Right kidney (tissue), 1 donor: ENCODE measurements around the gene NAE1.
A peak's percentile ranks its signal among the peaks of the same experiment; 100 is the strongest.

Experiments used
- DNase-seq: peaks from one replicate; pipeline ENCODE4 v3.0.0-alpha.2; 2016

Gene NAE1

DNA sequence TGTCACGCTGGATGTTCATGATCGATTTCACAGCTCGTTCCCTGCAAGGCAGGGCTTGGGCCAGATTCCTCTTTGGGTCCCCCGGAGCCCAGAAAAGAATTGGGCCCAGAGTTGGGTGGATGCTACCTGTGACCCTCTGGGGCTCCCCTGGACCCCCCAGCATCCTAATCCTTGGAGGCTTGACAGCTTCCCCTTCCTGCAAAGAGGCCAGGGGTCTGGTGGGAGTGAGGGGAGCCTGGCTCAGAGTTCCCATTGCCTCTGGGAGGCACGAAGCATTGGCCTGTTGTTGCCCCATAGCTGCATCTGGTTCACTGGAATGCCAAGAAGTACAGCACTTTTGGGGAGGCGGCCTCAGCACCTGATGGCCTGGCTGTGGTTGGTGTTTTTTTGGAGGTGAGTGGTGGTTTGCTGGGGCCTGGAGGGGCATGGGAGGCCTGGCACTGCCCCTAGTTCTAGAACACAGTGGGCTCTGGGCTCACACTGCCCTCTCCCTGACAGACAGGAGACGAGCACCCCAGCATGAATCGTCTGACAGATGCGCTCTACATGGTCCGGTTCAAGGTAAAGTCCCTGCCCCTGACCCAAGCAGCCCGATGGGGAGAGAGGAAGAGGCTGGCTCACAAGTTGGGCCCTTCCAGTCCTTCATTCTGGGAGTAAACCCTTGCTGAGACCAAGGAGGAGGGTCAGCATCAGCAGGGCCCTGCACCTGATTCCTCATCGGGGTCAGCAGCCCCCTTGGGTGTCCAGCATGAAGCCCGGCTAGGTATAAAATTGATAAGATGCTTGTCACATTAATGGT lies 20.6 kb upstream of the NAE1 start:
- no peak for DNase-seq

- no peak for DNase-seq
Observed at GRCh38 chr16:66850115-66850815, 19.5 kb upstream of the NAE1 start.

DNA sequence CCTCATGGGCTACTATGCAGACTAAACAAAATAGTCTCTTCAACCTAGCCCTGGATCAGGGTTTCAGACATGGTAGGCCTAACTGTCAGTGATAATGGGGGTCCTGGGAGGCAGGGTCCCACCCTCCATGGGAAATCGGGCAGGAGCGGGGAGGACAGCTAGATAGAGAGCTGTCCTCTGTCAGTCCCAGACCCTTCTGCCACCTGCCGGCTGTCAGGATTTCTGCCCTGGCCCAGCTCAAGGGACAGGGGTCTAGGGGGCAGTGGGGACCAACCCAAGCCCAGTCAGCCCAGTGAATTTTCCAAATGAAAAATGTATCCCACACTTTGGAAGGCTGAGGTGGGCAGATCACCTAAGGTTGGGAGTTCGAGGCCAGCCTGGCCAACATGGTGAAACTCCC lies 18.8 kb upstream of the NAE1 start:
- no peak for DNase-seq

- no peak for DNase-seq
Observed at GRCh38 chr16:66849021-66849420, 18.2 kb upstream of the NAE1 start.

DNA sequence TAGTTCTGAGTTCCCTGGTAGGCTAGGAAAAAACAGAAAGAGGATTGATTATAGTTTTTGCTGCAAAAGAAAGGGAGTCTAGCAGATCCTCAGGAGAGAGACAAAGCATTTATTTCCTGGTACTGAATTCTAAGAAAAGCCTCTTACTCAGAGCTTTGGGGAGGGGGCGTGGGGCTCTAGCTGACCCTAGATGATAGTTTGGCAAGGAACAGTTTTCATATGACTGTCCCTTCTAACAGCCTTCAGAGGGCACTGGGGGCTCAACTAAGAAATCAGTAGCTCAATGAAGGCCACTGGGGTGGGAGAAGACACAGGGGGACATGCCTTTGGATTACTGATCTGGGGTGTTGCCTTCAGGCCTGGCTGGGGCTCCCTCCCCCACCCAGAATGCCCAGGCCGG lies 17.4 kb upstream of the NAE1 start:
- no peak for DNase-seq

GRCh38 chr16:66847533-66848067 lies 16.8 kb upstream of the NAE1 start:
- no peak for DNase-seq

- no peak for DNase-seq
Observed at GRCh38 chr16:66846831-66847230, 16.1 kb upstream of the NAE1 start.

- DNase-seq: no peak
Observed at GRCh38 chr16:66846266-66846665, 15.5 kb upstream of the NAE1 start.

DNA sequence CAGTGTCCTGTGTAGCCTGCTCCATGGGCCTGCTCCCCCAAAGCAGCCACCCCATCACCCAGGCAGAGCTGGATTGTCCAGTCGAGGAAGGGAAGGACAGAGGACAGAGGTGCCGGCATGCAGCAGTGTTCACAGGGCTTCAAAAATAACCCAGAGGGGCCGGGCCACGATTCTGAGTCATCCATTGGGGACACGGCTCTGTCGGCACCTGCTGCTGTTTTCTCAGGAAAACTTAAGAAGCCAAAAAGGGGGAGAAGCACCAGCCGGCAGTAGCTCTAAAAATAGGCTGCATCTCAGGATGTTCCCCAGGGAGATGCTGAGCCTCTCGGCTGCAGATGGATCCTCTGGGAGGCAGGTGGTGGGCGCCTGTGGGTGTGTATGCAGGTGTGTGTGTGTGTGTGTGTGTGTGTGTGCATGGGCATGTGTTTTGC lies 15.0 kb upstream of the NAE1 start:
- no peak for DNase-seq

- DNase-seq: no peak
Observed at GRCh38 chr16:66845080-66845410, 14.3 kb upstream of the NAE1 start.

DNA sequence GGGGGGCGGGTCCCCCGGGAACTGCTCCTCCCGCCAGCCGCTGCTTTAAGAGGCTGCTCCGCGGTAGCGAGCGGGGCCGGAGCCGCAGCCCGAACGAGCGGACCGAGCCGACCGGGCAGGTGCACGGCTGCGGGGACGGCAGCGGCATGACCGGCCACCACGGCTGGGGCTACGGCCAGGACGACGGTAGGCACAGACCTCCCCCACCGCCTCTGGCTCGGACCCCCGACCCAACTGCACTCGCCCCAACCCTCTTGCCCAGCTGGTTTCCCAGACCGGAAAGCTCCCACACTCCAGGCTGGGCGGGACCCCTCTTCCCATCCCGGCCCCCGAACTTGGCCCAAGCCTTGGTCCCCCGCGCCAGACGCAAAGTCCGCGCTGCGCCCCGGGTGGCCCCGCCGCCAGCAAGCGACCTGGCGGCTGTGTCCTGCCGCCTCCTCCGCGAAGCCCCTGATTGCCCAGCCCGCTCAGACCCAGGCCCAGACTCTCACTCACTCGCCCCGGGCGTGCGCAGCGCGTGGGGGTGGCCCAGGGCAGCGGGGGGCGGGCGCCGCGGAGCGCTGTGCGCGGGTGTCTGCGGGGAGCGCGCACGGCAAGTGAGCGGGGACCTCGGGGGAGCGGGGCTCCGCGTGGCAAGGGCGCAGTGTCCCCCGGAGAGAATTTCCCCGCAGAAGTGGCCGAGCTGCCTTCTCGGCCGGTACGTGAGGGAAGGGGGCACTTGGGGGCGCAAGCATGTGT lies 13.7 kb upstream of the NAE1 start, which contains the start of gene CA7:
TSS of gene CA7 (plus strand) at position 73 of the 738 bp plus-strand sequence. CDS start at position 147, 74 bp downstream.
- peak; percentile 46 for DNase-seq

DNA sequence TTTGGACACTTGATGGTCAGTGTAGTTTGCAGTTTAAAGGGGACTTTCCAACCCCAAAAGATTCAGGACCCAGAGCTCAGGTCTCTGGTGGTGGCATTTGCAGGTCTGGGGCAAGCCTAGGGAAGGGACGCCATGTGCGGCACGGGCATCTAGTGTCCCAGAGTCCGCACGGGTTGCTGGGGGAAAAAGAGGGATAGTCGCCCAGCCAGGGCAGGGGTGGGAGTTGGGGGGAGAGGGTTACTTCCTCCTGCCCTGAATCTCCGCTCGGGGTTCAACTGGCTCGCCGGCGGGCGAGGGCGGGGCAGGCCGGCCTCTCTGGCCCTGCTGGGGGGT lies 13.2 kb upstream of the NAE1 start:
- no peak for DNase-seq

GRCh38 chr16:66843191-66843590 lies 12.4 kb upstream of the NAE1 start:
- DNase-seq: no peak

DNA sequence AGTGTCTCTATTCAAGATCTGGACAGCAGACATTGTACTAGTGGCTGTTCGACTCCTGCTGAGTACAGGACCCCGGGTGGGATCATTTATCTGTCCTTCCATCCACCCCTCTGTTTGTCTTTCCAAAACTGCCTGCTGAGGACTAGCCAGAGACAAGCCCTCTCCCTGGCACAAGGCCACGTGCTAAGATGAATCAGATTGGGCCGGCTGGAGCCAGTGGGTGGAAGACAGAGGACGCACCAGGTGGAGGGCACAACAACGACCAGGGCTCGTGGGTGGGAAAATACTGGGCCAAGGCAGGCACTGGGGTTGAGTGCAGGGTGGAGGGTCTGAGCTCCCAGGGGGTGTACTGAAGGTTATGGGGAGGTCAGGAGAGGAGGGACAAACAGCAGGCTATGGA lies 12.0 kb upstream of the NAE1 start:
- DNase-seq: no peak

- DNase-seq: no peak
Observed at GRCh38 chr16:66841366-66841765, 10.6 kb upstream of the NAE1 start.

DNA sequence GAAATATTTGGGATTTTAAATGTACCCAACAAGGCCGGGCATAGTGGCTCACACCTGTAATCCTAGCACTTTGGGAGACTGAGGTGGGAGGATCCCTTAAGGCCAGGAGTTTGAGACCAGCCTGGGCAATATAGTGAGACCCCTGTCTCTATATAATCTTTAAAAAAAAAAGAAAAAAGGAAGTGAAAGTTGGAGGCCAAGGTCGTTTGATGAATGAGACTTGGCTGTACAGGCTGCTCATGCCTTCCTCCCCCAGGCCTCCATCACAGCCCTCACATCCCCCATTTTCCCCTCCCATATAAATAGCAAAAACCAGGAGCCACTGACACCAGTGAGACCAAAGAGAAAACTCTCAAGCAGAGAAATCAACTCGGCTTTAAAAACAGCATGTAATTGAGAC lies 10.1 kb upstream of the NAE1 start:
- DNase-seq: no peak

- no peak for DNase-seq
Observed at GRCh38 chr16:66834746-66835145, 4.0 kb upstream of the NAE1 start.

DNA sequence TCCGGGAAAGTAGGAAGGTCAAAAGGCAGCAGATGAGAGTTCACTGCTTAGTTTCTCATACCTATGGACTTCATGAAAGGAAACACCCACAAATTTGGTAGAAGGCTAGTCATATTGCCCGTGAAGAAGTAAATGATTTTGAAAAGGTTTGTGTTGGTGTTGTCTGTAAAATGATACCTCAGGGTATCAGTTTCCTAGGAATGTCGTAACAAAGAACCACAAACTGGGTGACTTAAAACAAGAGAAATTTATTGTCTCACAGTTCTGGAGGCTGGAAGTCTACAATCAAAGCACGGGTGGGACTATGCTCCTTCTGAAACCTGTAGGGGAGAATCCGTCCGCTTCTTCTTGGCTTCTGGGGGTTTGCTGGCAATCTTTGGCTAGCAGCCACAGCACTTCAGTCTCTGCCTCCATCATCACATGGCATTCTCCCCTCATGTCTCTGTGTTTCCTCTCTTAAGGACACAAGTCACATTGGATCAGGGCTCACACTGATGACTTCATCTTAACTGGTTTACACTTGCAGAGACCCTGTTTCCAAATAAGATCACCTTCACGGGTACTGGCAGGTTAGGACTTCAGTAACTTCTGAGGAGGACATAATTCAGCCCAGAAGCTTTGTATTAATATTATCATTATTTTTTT lies 2.0 kb upstream of the NAE1 start:
- no peak for DNase-seq

GRCh38 chr16:66832190-66832589 lies 1.4 kb upstream of the NAE1 start:
- DNase-seq: no peak

GRCh38 chr16:66824006-66824405 lies 6.8 kb downstream of the NAE1 start:
- DNase-seq: no peak

GRCh38 chr16:66814734-66815133 lies 16.0 kb downstream of the NAE1 start:
- DNase-seq: no peak

DNA sequence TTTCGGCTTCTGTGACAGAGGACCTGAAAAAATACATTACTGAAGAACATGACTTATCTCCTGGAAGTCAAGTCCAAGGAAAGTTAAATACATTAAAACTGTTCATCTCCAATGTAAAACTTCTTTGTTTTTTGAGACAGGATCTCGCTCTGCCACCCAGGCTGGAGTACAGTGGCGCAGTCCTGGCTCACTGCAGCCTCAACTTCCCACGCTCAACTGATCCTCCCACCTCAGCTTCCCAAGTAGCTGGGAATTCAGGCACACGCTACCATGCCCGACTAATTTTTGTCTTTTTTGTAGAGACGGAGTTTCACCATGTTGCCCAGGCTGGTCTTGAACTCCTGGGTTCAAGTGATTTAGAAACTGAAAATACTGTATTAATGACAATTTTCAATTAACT lies 19.7 kb downstream of the NAE1 start:
- no peak for DNase-seq

DNA sequence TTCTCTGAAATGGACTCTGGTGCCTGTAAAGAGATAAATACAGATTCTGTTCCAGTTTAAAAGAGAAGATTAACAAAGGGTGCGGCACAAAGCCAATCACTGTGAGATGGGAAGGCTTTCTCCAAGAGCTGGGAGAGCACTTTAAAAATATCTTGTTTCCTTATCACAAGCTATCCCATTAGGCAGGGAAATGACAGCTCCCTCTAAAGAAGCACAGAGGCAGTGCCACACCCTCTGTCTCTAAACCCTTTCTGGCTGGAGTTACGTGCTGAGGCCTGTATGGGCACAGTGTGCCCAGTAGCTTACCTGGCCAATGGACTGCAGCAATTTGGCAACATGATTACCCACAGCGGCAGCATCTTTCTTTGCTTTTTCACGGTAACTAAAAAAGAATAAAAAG lies 20.4 kb downstream of the NAE1 start:
- DNase-seq: no peak
